WI38 (cell line): ENCODE measurements around the gene NDRG4.

Experiments
- H3K4me3 ChIP-seq: 2 replicates; pipeline ENCODE4 v1.5.1; 2011; ENCODE audit warnings: low read depth, mild to moderate bottlenecking, control low read depth, low read length
- TF ChIP-seq, protein P1 (sequence below): IDR thresholded peaks from 2 replicates; pipeline ENCODE4 v1.5.1; 2012; ENCODE audit warnings: low read depth, mild to moderate bottlenecking, control low read depth, low read length

NDRG4 gene

GRCh38 chr16:58466396-58466795 lies 33.5 kb upstream of the NDRG4 start:
- no peak overlapping the region for H3K4me3 ChIP-seq
- TF ChIP-seq, protein P1, sequence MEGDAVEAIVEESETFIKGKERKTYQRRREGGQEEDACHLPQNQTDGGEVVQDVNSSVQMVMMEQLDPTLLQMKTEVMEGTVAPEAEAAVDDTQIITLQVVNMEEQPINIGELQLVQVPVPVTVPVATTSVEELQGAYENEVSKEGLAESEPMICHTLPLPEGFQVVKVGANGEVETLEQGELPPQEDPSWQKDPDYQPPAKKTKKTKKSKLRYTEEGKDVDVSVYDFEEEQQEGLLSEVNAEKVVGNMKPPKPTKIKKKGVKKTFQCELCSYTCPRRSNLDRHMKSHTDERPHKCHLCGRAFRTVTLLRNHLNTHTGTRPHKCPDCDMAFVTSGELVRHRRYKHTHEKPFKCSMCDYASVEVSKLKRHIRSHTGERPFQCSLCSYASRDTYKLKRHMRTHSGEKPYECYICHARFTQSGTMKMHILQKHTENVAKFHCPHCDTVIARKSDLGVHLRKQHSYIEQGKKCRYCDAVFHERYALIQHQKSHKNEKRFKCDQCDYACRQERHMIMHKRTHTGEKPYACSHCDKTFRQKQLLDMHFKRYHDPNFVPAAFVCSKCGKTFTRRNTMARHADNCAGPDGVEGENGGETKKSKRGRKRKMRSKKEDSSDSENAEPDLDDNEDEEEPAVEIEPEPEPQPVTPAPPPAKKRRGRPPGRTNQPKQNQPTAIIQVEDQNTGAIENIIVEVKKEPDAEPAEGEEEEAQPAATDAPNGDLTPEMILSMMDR: no peak

DNA sequence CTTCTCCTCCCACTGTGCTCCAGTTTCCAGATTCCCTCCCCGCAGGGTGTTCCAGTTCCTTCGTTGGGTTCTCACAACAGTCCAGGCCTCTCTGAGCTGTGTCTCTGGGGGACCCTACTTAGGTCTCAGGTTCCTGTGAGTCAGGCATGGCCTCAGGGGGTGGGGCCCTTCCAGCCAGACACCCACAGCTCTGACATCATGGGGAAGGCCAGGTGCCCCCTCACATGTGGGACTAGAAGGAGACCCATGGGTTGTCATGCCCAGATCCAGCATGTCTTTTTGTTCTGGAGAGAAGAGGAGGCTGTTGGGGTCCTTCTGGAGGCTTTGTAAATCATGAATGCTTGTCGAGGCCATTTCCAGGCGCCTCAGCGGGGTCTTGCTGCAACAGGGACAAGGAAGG lies 32.0 kb upstream of the NDRG4 start:
- no peak overlapping the region for H3K4me3 ChIP-seq
- TF ChIP-seq, protein P1: no peak

GRCh38 chr16:58471209-58471975 lies 28.6 kb upstream of the NDRG4 start:
- H3K4me3 ChIP-seq: no peak overlapping the region
- TF ChIP-seq, protein P1: no peak

- TF ChIP-seq, protein P1: no peak
- no peak overlapping the region for H3K4me3 ChIP-seq
Measured at GRCh38 chr16:58472266-58472665, 27.7 kb upstream of the NDRG4 start.

GRCh38 chr16:58472827-58473226 lies 27.1 kb upstream of the NDRG4 start:
- no peak overlapping the region for H3K4me3 ChIP-seq
- TF ChIP-seq, protein P1: no peak

DNA sequence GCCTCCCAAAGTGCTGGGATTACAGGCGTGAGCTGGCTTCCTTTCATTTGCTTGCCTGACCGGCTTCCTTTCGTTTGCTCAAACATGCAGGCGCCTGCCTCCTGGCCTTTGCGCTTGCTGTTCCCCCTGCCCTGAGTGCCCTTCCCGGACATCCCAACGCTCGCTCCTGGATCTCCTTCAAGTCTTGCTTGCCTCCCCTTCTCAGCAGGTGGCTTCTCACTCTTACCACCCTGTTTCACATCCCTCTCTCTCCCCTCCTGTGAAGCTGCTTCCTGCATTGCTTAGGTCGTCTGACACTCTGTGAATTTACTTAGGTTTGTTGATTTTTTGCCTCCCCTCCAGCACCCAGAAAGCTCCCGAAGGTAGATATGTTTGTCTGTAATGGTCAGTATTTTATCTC lies 25.6 kb upstream of the NDRG4 start:
- no peak overlapping the region for H3K4me3 ChIP-seq
- TF ChIP-seq, protein P1: no peak

DNA sequence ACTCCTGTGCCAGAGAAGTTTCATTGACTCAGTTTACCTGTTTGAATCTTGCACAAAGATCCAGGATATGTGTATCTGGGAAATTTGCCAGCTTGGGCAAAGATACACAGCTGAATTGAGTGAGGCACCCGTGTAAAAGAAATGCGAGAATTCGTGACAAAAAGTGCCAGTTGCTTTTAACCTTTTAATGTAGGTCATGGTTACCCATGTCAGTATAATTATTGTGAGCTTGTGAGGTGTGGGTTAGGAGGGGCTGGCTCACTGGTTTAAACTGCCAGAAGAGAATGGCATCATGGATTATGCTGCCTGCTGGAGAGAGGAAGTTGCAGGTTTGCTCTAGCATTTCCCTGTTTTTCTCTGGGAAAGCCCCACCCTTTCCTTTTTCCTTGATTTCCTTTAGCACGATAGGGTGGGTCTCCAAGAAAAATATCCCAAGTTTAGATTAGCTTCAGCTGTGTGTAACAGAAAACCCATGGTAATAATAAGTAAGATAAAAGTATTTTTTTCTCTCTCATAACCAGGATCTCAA lies 24.8 kb upstream of the NDRG4 start:
- TF ChIP-seq, protein P1: no peak
- H3K4me3 ChIP-seq: no peak overlapping the region
